HepG2 (cell line): Measurements from ENCODE around the gene HSPA1A. TPM values are rescaled to one million over a fixed set of nuclear protein-coding genes. Genes with fewer than 3 reads are reported as not detected.
A peak's percentile ranks its signal among the peaks of the same experiment; 100 is the strongest.

Source experiments
- ATRX ChIP-seq: sonication (generic); formaldehyde crosslinking; IDR thresholded peaks from 2 replicates; pipeline ENCODE4 v1.4.0; 2020; ENCODE audit warnings: missing genetic modification reagents, borderline replicate concordance
- CHD2 ChIP-seq: IDR thresholded peaks from 2 replicates; pipeline ENCODE4 v1.6.1; 2011; ENCODE audit warnings: low read depth, low read length, improper control_type of control experiment
- CREM ChIP-seq, 2 experiments: sonication (generic) in 1 of 2; formaldehyde crosslinking in 1 of 2; IDR thresholded peaks; 2 replicates each; pipeline versions ENCODE4 v1.4.0 to v1.6.1; 2016 to 2020; ENCODE audit warnings: antibody characterized with exemption in 1 of 2, mild to moderate bottlenecking in 1 of 2, missing genetic modification reagents in 1 of 2
- HMGXB3 ChIP-seq: sonication (generic); formaldehyde crosslinking; IDR thresholded peaks from 2 replicates; pipeline ENCODE4 v1.4.0; 2020; ENCODE audit warnings: missing genetic modification reagents, borderline replicate concordance
- HOXA9 ChIP-seq: sonication (generic); formaldehyde crosslinking; IDR thresholded peaks from 2 replicates; pipeline ENCODE4 v1.8.1; 2022; ENCODE audit warnings: missing genetic modification reagents, mild to moderate bottlenecking, moderate library complexity, borderline replicate concordance
- LCORL ChIP-seq, 2 experiments: fragments of 450-650 bp in 1 of 2; sonication (generic) in 1 of 2; formaldehyde crosslinking in 1 of 2; IDR thresholded peaks; 2 replicates each; pipeline versions ENCODE4 v1.5.0 to v1.6.1; 2017 to 2020; ENCODE audit warnings: antibody characterized with exemption in 1 of 2, missing genetic modification reagents in 1 of 2
- NFKBIZ ChIP-seq: IDR thresholded peaks from 2 replicates; pipeline ENCODE4 v1.6.1; 2018; ENCODE audit warnings: missing genetic modification reagents, missing compliant biosample characterization
- PCBP2 ChIP-seq: fragments of 200-400 bp; formaldehyde crosslinking; optimal IDR thresholded peaks from 2 replicates; pipeline ENCODE3; 2018; ENCODE audit warnings: low read length, low read depth; ENCODE audit not compliant: poor library complexity, severe bottlenecking
- PITX1 ChIP-seq: sonication (generic); formaldehyde crosslinking; IDR thresholded peaks from 2 replicates; pipeline ENCODE4 v1.5.1; 2020; ENCODE audit warnings: mild to moderate bottlenecking, missing genetic modification reagents
- POGZ ChIP-seq: sonication (generic); formaldehyde crosslinking; IDR thresholded peaks from 2 replicates; pipeline ENCODE4 v1.4.0; 2020; ENCODE audit warnings: mild to moderate bottlenecking, missing genetic modification reagents
- POLR2AphosphoS2 ChIP-seq: IDR thresholded peaks from 2 replicates; pipeline ENCODE4 v1.6.1; 2011; ENCODE audit warnings: low read depth, low read length, improper control_type of control experiment
- SMAD1 ChIP-seq: sonication (generic); formaldehyde crosslinking; IDR thresholded peaks from 2 replicates; pipeline ENCODE4 v1.4.0; 2020; ENCODE audit warnings: missing genetic modification reagents, low read depth, mild to moderate bottlenecking, borderline replicate concordance
- TRAFD1 ChIP-seq: sonication (generic); formaldehyde crosslinking; IDR thresholded peaks from 2 replicates; pipeline ENCODE4 v1.5.1; 2020; ENCODE audit warnings: missing genetic modification reagents, mild to moderate bottlenecking, borderline replicate concordance
- ZC3H4 ChIP-seq: sonication (generic); formaldehyde crosslinking; IDR thresholded peaks from 2 replicates; pipeline ENCODE4 v1.4.0; 2020; ENCODE audit warnings: missing genetic modification reagents, borderline replicate concordance
- ZNF605 ChIP-seq: sonication (generic); formaldehyde crosslinking; IDR thresholded peaks from 2 replicates; pipeline ENCODE4 v1.8.0; 2022; ENCODE audit warnings: mild to moderate bottlenecking, missing genetic modification reagents
- ZNF761 ChIP-seq: sonication (generic); formaldehyde crosslinking; conservative IDR thresholded peaks from 2 replicates; pipeline ENCODE4 v1.4.0; 2020; ENCODE audit warnings: mild to moderate bottlenecking, missing genetic modification reagents
- ZNF790 ChIP-seq: sonication (generic); formaldehyde crosslinking; IDR thresholded peaks from 2 replicates; pipeline ENCODE4 v1.8.0; 2022; ENCODE audit warnings: missing genetic modification reagents, mild to moderate bottlenecking, borderline replicate concordance
- polyA plus RNA-seq, 8 experiments: library from polyadenylated mRNA; depleted of rRNA in 3 of 8; stranded (reverse) in 7 of 8; unstranded in 1 of 8; fragments of >200 nt; fragmentation: Illumina TruSeq in 4 of 8; extraction: Trizol in 4 of 8; gene quantifications; 2 replicates each; pipeline versions ENCODE4 v1.2.1 to v1.2.3, GENCODE V29; 2011 to 2016; ENCODE audit warnings: low read depth in 4 of 8, missing spikeins in 1 of 8, mixed read lengths in 1 of 8; ENCODE audit not compliant: insufficient read depth in 1 of 8
- total RNA-seq, 5 experiments: library from RNA; depleted of rRNA; stranded (reverse); fragments of >200 nt; fragmentation: Illumina TruSeq; extraction: Trizol; gene quantifications; 2 replicates each; pipeline ENCODE4 v1.2.3, GENCODE V29; 2016; ENCODE audit warnings: low read depth in 1 of 5
- TF ChIP-seq, protein P1 (sequence below): sonication (generic); formaldehyde crosslinking; IDR thresholded peaks from 2 replicates; pipeline ENCODE4 v1.4.0; 2020; ENCODE audit warnings: missing genetic modification reagents

Gene HSPA1A
- total and polyA plus RNA-seq, 2 of the 13 experiments (the other 11 are each of a cell fraction or from before 2014, with no cell fraction given): 44.5 to 85.0 TPM

DNA sequence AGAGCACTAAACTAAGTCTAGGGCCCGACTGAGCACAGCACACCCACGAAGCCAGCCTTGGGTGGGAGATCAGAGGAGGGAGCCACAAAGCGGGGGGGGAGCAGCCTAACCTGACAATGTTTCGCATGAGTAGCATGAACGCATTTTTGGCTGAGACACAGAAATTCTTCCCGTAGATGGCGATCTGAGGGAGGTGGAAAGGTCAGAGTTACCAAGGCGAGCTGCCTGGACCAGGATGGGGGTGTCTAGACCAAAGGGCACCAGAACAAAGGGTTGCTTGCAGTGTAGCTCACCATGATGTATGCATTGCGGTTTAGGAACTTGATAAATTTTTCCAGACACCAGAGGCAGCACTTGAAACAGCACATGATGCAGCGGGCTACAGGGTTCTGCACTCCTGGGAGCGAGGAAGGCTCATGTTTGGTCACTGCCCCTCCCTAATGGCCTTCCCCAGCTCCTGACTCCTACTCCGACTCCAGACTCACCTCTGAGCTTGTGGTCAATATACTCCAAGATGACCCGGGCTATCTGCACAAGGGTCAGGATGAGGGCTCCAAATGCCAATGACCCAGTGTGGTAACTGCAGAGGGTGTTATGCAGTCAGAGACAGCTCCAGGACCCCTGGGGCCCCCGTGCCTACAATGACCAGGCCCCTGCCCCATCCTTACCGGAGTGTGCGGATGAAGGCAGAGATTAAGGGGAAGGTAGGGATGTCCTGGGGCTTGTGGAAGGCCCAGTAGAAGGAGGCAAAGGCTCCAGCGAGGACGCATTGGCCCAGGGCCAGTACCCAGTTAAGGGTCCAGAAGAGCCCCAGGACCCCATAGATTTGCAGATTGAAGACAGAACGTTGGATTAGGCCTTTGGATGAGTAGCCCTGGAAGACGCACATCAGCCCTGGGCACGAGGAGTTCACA lies 50.1 kb downstream of the HSPA1A start (continued):
- TF ChIP-seq, protein P1, sequence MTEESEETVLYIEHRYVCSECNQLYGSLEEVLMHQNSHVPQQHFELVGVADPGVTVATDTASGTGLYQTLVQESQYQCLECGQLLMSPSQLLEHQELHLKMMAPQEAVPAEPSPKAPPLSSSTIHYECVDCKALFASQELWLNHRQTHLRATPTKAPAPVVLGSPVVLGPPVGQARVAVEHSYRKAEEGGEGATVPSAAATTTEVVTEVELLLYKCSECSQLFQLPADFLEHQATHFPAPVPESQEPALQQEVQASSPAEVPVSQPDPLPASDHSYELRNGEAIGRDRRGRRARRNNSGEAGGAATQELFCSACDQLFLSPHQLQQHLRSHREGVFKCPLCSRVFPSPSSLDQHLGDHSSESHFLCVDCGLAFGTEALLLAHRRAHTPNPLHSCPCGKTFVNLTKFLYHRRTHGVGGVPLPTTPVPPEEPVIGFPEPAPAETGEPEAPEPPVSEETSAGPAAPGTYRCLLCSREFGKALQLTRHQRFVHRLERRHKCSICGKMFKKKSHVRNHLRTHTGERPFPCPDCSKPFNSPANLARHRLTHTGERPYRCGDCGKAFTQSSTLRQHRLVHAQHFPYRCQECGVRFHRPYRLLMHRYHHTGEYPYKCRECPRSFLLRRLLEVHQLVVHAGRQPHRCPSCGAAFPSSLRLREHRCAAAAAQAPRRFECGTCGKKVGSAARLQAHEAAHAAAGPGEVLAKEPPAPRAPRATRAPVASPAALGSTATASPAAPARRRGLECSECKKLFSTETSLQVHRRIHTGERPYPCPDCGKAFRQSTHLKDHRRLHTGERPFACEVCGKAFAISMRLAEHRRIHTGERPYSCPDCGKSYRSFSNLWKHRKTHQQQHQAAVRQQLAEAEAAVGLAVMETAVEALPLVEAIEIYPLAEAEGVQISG (CRISPR knock-in tag): peak; percentile 87
- TF ChIP-seq TRAFD1 (CRISPR knock-in tag) (no peak; the same call in 1 of the 2 replicates), SMAD1 (peak; percentile 90; the same call in 1 of the 2 replicates), POLR2AphosphoS2 (no peak), POGZ (CRISPR knock-in tag) (no peak), HOXA9 (CRISPR knock-in tag) (no peak), ATRX (no peak), PITX1 (CRISPR knock-in tag) (peak; percentile 65; the same call in 1 of the 2 replicates), CREM (IDR thresholded peaks at IDR 0.05) (peak; percentile 89), CREM (CRISPR knock-in tag; IDR thresholded peaks at IDR 0.05) (no peak), HMGXB3 (0 out of 2 replicates have a peak, but pooled peaks have one; percentile 22), PCBP2 (no peak), ZNF605 (CRISPR knock-in tag) (no peak), CHD2 (0 out of 2 replicates have a peak, but pooled peaks have one; percentile 35), LCORL (IDR thresholded peaks at IDR 0.05) (peak; percentile 67; the same call in 1 of the 2 replicates), LCORL (CRISPR knock-in tag; IDR thresholded peaks at IDR 0.05) (peak; percentile 99), ZC3H4 (no peak), ZNF790 (no peak; the same call in 1 of the 2 replicates), ZNF761 (0 out of 2 replicates have a peak, but pooled peaks have one; percentile 56), NFKBIZ (CRISPR knock-in tag) (peak; percentile 86)
